MG63 (cell line): ENCODE results near the gene DAP. TPM values are rescaled to one million over a fixed set of nuclear protein-coding genes. Genes with fewer than 3 reads are reported as not detected.

ENCODE experiments used
- DNase-seq: peaks from one replicate; pipeline ENCODE4 v3.0.0-alpha.2; 2020
- H3K27me3 ChIP-seq: fragments of 250-450 bp; sonication (Bioruptor Pico); 2 replicates; pipeline ENCODE4 v1.5.1; 2020; ENCODE audit warnings: mild to moderate bottlenecking, moderate library complexity
- H3K36me3 ChIP-seq: fragments of 250-450 bp; sonication (Bioruptor Pico); 2 replicates; pipeline ENCODE4 v1.5.1; 2020; ENCODE audit warnings: mild to moderate bottlenecking, moderate library complexity
- H3K4me3 ChIP-seq: fragments of 250-450 bp; sonication (Bioruptor Pico); 2 replicates; pipeline ENCODE4 v1.5.1; 2020; ENCODE audit warnings: mild to moderate bottlenecking, moderate library complexity
- H3K9me3 ChIP-seq: fragments of 250-450 bp; sonication (Bioruptor Pico); 2 replicates; pipeline ENCODE4 v1.5.1; 2020; ENCODE audit warnings: mild to moderate bottlenecking, moderate library complexity
- total RNA-seq: library from RNA; depleted of rRNA; stranded (reverse); fragments of >200 nt; shearing (Covaris generic); gene quantifications from 2 replicates; pipeline ENCODE4 v1.2.3, GENCODE V29; 2014; ENCODE audit warnings: low replicate concordance

Gene DAP
- total RNA-seq, 1 experiment from 2014 or later, result 26.4 TPM

DNA sequence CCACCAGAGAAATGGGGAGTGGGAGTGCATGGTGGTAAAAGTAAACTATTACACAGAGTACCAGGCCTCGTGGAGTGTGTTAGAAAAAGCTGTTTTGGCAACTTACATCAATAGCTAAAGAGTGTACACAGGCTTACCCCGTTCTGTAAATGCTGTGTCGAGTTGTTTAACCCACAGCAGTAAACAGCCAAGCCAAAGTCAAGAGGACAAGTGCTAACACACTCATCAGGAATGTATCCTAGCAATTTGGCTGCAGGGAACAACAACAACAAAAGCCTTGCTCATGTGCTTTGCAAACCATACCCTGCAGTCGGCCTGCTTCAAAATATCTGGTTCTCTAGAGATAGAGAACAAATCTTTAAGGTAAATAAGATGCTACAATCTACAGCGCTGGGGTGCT, 15.9 kb downstream of the DAP start:
- no peak overlapping the region for H3K4me3 ChIP-seq
- H3K27me3 ChIP-seq, result no peaks in the 10 kb centered on the region
- H3K9me3 ChIP-seq, result peaks cover 27% of the 10 kb centered on the region
- no peak for DNase-seq
- peaks cover 81% of the 10 kb centered on the region for H3K36me3 ChIP-seq

DNA sequence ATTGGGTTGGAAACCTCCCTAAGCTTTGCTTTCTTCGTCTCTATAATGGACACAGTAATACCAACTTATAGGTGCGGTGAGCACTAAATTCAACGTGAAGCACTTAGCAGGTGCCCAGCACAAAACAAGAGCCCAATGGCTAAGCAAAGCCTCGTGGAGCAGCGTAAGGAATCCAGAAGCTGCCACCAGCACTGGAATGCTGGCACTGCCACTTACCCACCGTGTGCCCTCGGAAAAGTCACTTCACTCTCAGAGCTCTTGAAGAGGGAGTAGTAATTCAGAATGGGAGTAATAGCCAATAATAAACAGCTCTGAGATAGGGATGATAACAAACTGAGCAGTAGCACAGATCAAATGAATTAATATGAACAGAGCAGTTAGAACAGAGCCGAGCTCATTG, 16.4 kb downstream of the DAP start:
- no peak for DNase-seq
- Histone ChIP-seq H3K27me3 (no peaks in the 10 kb centered on the region), H3K4me3 (no peak overlapping the region), H3K36me3 (peaks cover 81% of the 10 kb centered on the region), H3K9me3 (peaks cover 31% of the 10 kb centered on the region)

DNA sequence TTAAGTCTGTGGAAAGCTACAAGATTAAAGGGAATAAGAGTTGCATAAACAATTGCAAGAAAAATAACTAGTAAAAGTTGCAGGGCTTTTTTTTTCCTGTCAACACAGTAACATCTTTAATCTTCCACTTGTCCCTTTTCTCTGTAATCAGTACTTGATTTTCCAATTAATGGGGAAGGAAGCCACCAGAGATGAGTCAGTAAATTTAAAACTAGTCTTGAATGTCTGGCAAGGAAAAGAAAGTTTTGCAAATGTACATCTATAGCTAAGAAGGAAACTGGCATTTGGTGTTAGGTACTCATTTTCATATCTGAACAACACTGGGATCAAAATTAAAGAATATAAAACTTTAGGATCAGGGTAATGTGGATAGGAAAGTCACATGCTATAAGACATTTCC, 17.1 kb downstream of the DAP start:
- no peak overlapping the region for H3K4me3 ChIP-seq
- peaks cover 84% of the 10 kb centered on the region for H3K36me3 ChIP-seq
- DNase-seq, result no peak
- H3K9me3 ChIP-seq, result peaks cover 33% of the 10 kb centered on the region
- no peaks in the 10 kb centered on the region for H3K27me3 ChIP-seq

DNA sequence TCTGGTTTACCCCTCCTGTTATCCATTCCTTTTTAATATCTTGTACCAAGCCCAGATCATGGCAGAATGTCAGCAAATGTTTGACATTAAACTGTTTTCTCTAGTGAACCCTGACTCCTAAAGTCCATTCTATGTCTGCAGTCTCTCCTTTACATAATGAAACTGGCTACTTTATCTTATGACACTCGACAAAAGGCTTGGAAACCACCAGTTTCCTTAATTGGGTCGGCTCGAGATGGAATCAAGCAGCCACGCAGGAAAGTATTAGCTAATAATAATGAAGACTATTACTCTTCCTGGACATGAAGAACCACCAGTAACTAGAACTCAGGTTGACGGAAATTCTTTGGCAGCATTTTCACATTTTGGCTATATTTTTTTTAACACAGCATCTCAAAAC, 17.5 kb downstream of the DAP start:
- Histone ChIP-seq H3K36me3 (peaks cover 87% of the 10 kb centered on the region), H3K9me3 (peaks cover 33% of the 10 kb centered on the region), H3K4me3 (no peak overlapping the region), H3K27me3 (no peaks in the 10 kb centered on the region)
- DNase-seq, result no peak

DNA sequence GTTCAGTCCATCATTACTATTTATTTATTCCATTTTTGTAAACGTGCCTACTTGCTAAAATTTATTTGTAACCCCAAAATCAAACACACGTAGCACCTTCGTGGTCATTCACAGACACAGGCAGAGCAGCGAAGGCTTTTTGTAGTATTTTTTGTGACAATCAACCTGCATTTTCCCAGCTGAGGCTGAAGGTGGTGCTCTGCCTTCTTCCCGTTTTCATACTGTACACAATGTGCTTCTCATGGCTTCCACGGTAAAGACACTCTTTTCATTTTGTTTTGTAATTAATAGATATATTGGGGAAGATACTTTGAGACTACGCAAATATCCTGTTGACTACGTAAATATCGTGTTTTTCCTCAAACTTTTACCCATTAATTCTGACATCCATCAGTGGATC, 19.4 kb downstream of the DAP start:
- Histone ChIP-seq H3K36me3 (peaks cover 84% of the 10 kb centered on the region), H3K9me3 (peaks cover 33% of the 10 kb centered on the region), H3K4me3 (no peak overlapping the region), H3K27me3 (no peaks in the 10 kb centered on the region)
- no peak for DNase-seq

DNA sequence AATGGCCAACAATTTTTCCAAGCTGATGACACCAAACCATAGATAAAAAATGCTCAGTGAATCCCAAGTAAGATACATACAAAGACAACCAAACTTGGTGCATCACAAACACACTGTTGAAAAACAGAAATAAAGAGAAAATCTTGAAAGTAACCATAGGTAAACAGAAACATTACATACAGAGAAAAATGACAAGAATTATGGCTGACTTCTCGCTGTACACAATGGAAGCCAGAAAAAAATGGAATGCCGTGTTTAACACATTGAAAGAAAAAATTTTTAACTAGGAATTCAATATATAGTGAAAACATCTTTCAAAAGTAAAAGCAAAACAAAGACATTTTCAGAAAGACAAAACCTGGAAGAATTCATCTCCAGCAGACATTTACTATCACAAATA, 20.6 kb downstream of the DAP start:
- H3K9me3 ChIP-seq, result peaks cover 33% of the 10 kb centered on the region
- H3K36me3 ChIP-seq, result peaks cover 75% of the 10 kb centered on the region
- DNase-seq, result no peak
- H3K4me3 ChIP-seq, result no peak overlapping the region
- no peaks in the 10 kb centered on the region for H3K27me3 ChIP-seq

DNA sequence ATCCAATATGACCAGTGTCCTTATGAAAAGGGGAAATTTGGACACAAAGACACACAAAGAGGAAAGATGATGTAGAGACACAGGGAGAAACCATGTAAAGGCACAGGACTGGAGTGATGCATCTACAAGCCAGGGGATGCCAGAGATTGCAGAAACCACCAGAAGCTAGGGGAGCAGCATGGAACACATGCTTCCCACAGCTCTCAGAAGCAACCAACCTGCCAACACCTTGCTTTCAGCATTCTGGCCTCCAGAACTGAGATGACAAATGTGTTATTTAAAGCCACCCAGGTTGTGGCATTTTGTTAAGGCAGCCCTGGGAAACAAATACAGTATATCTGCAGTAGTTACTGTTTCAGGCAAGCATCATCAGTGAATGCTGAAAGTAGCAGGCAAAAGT, 23.2 kb downstream of the DAP start:
- H3K9me3 ChIP-seq, result peaks cover 27% of the 10 kb centered on the region
- no peaks in the 10 kb centered on the region for H3K27me3 ChIP-seq
- no peak overlapping the region for H3K4me3 ChIP-seq
- no peak for DNase-seq
- peaks cover 60% of the 10 kb centered on the region for H3K36me3 ChIP-seq

DNA sequence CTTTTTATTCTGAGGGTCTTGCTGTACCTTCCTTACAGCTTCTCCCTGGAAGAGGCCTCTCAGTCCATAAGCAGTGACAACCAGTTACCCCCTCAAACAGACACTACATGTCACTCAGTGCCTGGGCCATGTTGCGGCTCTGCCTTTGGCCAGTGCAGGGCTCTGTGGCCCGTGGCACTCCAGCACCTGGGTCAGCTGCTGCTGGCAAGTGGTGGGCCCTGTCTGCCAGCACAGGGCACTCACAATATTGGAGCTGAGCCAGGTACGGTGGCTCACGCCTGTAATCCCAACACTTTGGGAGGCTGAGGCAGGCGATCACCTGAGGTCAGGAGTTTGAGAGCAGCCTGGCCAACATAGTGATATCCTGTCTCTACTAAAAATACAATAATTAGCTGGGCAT, 24.2 kb downstream of the DAP start:
- no peak for DNase-seq
- Histone ChIP-seq H3K4me3 (no peak overlapping the region), H3K9me3 (peaks cover 22% of the 10 kb centered on the region), H3K36me3 (peaks cover 63% of the 10 kb centered on the region), H3K27me3 (no peaks in the 10 kb centered on the region)

DNA sequence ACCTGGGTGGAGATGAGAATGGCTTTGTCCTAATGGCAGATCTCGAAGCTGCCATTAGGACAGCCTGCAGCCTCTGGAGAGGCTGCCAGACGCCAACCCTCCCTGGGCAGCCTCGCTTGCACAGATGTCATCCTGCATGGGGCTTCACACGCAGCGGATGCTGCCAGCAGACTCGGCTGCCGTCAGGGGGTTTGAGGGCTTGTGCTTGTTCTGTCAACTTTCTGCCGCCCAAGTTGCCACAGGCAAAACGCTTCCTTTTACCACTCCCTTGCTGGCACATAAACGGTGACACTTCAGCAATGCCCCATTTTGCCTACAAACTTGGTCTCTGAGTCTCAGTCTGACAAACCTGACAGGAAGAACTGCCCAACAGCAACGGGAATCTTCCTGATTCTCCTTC, 24.7 kb downstream of the DAP start:
- DNase-seq, result no peak
- Histone ChIP-seq H3K36me3 (peaks cover 59% of the 10 kb centered on the region), H3K4me3 (no peak overlapping the region), H3K27me3 (no peaks in the 10 kb centered on the region), H3K9me3 (peaks cover 18% of the 10 kb centered on the region)

DNA sequence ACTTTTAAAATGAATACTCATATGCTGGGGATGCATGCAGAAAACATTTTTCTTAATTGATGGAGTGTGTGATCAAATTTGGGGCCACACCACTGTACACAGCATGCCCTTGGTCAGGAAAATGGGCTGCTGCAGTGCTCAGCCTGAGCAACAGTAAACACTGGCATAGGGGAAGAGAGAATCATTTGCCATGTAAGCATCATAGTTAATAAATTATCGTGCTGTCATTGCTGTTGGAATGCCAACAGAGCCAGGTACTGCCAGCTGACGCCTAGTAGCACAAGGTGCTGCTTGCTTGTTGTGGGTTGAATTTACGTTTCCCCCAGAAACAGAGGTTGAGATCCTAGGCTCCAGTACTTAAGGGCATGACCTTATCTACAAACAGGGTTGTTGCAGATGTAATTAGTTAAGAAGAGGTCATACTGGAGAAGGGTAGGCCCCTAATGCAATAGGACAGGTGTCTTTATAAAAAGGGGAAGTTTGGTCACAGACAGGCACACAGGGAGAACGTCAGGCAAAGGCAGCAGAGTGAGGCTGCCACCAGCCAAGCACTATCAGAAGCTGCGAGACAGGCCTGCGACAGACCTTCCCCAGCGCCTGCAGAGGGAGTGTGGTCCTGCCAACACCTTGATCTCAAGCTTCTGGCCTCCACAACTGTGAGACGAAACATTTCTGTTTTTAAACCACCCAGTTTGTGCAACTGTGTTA, 25.3 kb downstream of the DAP start:
- H3K9me3 ChIP-seq, result peaks cover 12% of the 10 kb centered on the region
- no peak overlapping the region for H3K4me3 ChIP-seq
- DNase-seq, result no peak
- H3K36me3 ChIP-seq, result peaks cover 53% of the 10 kb centered on the region
- no peaks in the 10 kb centered on the region for H3K27me3 ChIP-seq

DNA sequence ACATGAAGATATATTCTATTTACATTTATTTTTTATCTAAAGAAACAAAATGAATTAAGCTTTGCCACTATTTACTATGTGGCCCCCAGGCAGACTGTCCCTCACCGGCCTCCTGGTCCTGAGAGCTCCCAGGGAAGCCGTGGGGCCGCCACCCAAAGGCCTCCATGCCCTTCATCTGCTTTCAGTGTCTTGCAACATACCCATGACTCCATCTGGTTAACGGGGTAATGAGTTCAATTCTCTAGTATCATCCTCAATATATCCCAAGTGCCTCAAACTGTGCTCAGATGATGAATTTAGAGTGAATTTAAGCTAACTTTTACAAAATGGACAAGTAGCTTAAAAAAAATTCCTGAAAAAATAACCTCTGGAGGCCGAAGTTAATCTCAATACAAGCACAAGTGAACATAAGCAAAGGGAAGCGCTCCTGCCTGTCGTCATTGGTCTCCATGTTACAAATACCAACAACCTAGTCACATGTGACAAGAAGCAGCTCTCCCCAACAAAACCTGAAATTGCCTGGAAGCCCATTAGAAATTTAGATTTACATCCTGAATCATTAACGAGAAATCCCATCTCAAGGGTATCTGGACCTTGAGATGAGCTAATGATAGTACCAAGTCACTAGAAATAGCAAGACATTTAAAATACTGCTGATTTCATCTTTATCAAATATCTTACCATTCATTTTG, 26.1 kb downstream of the DAP start:
- no peak overlapping the region for H3K4me3 ChIP-seq
- no peaks in the 10 kb centered on the region for H3K27me3 ChIP-seq
- H3K9me3 ChIP-seq, result peaks cover 4% of the 10 kb centered on the region
- DNase-seq, result no peak
- peaks cover 45% of the 10 kb centered on the region for H3K36me3 ChIP-seq

DNA sequence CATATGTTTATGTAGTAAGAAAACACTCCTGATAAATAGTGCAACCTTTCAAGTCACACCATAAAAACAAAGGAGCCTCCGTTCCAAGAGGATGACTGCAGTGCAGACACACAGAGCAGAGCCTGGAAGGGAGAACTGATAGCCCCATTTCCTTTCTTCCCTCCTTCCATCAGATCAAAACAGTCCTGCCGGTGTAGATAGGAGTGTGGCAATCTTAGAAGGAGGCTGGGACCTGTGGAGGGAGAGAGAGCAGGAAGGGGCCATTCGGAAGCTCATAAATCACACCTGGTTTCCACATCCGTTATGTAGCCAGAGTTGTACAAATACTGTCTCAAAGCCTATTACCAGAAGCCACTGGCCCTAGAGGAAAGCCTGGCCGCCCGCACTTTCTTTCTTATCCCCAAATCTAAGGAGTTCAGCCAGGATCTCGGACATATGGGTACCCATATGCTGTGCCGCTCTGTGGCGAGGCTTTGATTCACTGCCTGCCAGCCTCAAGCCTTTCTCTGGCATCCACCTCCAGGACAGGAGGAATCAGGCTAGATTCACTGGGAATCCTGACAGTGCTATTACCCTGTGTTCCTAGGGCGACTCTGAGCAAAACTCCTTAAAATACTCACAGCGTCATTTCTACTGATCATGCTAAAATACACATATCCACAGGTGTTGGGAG, 26.9 kb downstream of the DAP start:
- Histone ChIP-seq H3K4me3 (no peak overlapping the region), H3K27me3 (no peaks in the 10 kb centered on the region), H3K9me3 (no peaks in the 10 kb centered on the region), H3K36me3 (peaks cover 37% of the 10 kb centered on the region)
- DNase-seq, result no peak

DNA sequence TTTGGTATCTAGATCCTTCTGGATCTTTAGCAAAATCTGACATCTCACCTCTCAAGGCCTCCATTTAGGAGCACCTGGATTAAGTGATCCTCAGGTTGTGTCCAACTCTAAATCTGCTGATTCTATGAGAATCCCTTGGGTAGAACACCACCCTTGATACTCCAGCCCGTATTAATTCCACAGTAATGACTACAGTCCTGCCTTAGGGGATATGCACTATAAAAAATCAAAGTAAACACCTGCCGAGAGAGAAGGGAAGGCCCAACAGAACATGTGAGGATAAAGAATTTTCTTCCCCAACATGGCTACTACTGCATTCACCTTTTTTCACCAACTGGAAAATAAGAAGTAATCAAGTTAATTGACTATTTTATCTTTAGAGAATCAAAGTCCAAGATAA, 27.6 kb downstream of the DAP start:
- Histone ChIP-seq H3K27me3 (no peaks in the 10 kb centered on the region), H3K9me3 (no peaks in the 10 kb centered on the region), H3K4me3 (no peak overlapping the region), H3K36me3 (peaks cover 36% of the 10 kb centered on the region)
- DNase-seq, result no peak

DNA sequence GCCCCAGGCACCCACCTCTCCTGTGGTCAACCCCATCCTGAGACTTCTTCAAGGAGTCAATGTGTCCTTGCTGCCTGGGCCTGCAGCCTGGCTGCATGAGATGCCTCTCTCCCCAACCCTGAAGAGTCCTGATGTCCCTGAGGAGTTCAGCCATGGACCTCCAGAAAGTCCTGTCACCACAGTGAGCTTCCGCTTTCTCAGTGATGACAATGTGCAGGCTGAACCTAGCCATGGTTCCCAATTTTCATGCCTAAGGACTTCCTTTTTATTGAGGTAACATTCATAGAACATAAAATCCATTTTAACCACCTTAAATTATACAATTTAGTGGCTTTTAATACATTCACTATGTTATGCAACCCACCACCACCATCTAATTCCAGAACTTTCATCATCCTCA, 29.1 kb downstream of the DAP start:
- DNase-seq, result no peak
- Histone ChIP-seq H3K27me3 (no peaks in the 10 kb centered on the region), H3K9me3 (no peaks in the 10 kb centered on the region), H3K4me3 (no peak overlapping the region), H3K36me3 (peaks cover 26% of the 10 kb centered on the region)

DNA sequence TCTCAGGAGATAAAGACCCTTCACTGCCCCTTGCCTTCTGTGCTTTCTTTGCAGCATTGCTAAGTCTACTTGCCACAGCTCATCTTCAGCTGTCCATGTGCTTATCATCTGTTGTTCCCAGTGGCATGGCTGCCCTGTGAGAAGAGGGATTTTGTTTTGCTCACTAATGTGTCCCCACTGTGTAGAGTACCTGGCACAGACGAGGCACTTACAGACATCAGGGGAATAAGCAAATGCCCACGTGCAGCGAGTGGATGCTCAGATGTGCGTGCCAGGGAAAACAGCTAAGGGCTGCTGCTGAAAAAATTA, 31.0 kb downstream of the DAP start:
- H3K27me3 ChIP-seq, result no peaks in the 10 kb centered on the region
- H3K9me3 ChIP-seq, result no peaks in the 10 kb centered on the region
- DNase-seq, result no peak
- no peak overlapping the region for H3K4me3 ChIP-seq
- peaks cover 37% of the 10 kb centered on the region for H3K36me3 ChIP-seq

DNA sequence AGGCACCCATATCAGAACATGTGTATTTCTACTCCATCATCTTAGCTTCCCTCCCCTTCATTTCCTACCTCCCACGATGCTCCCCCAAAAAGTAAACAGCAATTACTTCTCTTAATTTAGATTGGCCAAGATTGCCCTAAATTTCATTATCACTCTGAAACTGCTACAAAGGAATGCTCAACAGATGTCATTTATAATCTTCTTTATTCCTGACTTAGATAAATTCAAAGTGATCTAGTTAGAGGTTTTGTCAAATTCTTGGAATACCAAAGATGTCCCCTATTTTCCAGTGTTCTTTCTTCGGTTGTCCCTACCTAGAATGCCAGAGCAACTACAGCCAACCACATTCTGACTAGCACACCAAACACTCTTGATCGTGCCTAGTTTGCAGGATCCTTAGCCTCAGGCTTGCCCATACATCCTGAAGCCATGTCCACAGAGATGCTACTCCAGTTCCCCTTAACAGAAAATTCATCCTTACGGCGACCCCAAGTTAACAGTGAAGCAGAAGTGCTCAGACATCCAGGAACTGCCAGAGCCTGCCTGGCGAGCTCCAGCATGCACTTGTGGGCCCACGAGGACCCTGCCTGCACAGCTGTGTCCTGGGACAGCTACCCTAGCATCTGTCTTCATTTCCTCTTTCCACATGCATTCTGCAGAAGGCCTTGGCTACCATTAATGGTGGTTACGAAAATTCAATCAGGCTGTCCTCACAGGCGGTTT, 31.6 kb downstream of the DAP start:
- Histone ChIP-seq H3K9me3 (no peaks in the 10 kb centered on the region), H3K36me3 (peaks cover 37% of the 10 kb centered on the region), H3K4me3 (no peak overlapping the region), H3K27me3 (no peaks in the 10 kb centered on the region)
- DNase-seq, result no peak

DNA sequence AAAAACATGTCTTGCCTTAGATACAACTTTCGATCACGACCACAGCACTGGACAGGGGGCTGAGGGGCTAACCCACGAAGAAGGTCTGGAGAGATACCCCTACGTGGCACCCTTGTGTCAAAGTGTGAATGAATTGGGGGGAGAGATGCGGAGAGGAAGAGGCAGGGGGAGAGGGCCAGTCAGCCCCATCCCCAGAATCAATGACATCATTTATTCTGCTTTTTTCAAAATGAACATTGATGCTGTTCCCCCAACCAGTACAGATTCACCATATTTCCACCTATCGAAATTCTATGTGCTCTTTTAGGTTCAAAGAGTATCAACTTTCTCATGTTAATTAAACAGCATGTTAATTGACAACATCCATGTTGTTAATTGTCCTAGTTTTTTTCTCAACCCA, 32.4 kb downstream of the DAP start:
- peaks cover 32% of the 10 kb centered on the region for H3K36me3 ChIP-seq

More for the DNA sequence above, 32.4 kb downstream of the DAP start:
- no peak overlapping the region for H3K4me3 ChIP-seq
- no peaks in the 10 kb centered on the region for H3K9me3 ChIP-seq
- DNase-seq, result no peak
- H3K27me3 ChIP-seq, result no peaks in the 10 kb centered on the region
